WTC11 (cell line): ENCODE results near the gene RAB26. TPM values are rescaled to one million over a fixed set of nuclear protein-coding genes. Genes with fewer than 3 reads are reported as not detected.
A peak's percentile ranks its signal among the peaks of the same experiment; 100 is the strongest.

Experiments used
- ATF1 ChIP-seq: sonication (generic); formaldehyde crosslinking; IDR thresholded peaks from 2 replicates; pipeline ENCODE4 v1.8.1; 2023; ENCODE audit warnings: mild to moderate bottlenecking, moderate library complexity, missing genetic modification reagents
- CREM ChIP-seq: sonication (generic); formaldehyde crosslinking; IDR thresholded peaks from 2 replicates; pipeline ENCODE4 v1.8.1; 2022; ENCODE audit warnings: mild to moderate bottlenecking, missing genetic modification reagents, moderate library complexity
- ESRRA ChIP-seq: sonication (generic); formaldehyde crosslinking; IDR thresholded peaks from 2 replicates; pipeline ENCODE4 v1.8.1; 2022; ENCODE audit warnings: mild to moderate bottlenecking, missing genetic modification reagents, borderline replicate concordance
- ETV6 ChIP-seq: sonication (generic); formaldehyde crosslinking; IDR thresholded peaks from 2 replicates; pipeline ENCODE4 v1.8.1; 2022; ENCODE audit warnings: mild to moderate bottlenecking, missing genetic modification reagents
- FOXJ3 ChIP-seq: sonication (generic); formaldehyde crosslinking; IDR thresholded peaks from 2 replicates; pipeline ENCODE4 v1.9.0; 2021; ENCODE audit warnings: missing genetic modification reagents, mild to moderate bottlenecking, borderline replicate concordance
- FOXK1 ChIP-seq: sonication (generic); formaldehyde crosslinking; IDR thresholded peaks from 2 replicates; pipeline ENCODE4 v1.8.0; 2022; ENCODE audit warnings: mild to moderate bottlenecking, moderate library complexity, missing genetic modification reagents
- FOXP4 ChIP-seq: sonication (generic); formaldehyde crosslinking; IDR thresholded peaks from 2 replicates; pipeline ENCODE4 v1.8.0; 2022; ENCODE audit warnings: mild to moderate bottlenecking, missing genetic modification reagents
- GRHL2 ChIP-seq: fragments of 250-450 bp; sonication (Bioruptor Pico); IDR thresholded peaks from 2 replicates; pipeline ENCODE4 v1.8.0; 2022; ENCODE audit warnings: mild to moderate bottlenecking, moderate library complexity; ENCODE audit not compliant: insufficient replicate concordance, severe bottlenecking
- GTF2I ChIP-seq: fragments of 250-450 bp; sonication (Bioruptor Pico); conservative IDR thresholded peaks from 2 replicates; pipeline ENCODE4 v1.4.0; 2021; ENCODE audit warnings: mild to moderate bottlenecking
- HMGA2 ChIP-seq: fragments of 250-450 bp; sonication (Bioruptor Pico); IDR thresholded peaks from 2 replicates; pipeline ENCODE4 v1.4.0; 2021; ENCODE audit warnings: mild to moderate bottlenecking, moderate library complexity
- HMGXB4 ChIP-seq: sonication (generic); formaldehyde crosslinking; IDR thresholded peaks from 2 replicates; pipeline ENCODE4 v1.8.1; 2023; ENCODE audit warnings: mild to moderate bottlenecking, moderate library complexity, missing genetic modification reagents
- NR3C1 ChIP-seq: sonication (generic); formaldehyde crosslinking; conservative IDR thresholded peaks from 2 replicates; pipeline ENCODE4 v1.8.1; 2023; ENCODE audit warnings: low read depth, mild to moderate bottlenecking, missing genetic modification reagents
- PRDM15 ChIP-seq: sonication (generic); formaldehyde crosslinking; IDR thresholded peaks from 2 replicates; pipeline ENCODE4 v1.8.0; 2022; ENCODE audit warnings: missing genetic modification reagents
- SMAD3 ChIP-seq: sonication (generic); formaldehyde crosslinking; IDR thresholded peaks from 2 replicates; pipeline ENCODE4 v1.8.0; 2022; ENCODE audit warnings: missing genetic modification reagents, mild to moderate bottlenecking, borderline replicate concordance
- SOX15 ChIP-seq: fragments of 250-450 bp; sonication (Bioruptor Pico); IDR thresholded peaks from 2 replicates; pipeline ENCODE4 v1.9.0; 2021; ENCODE audit warnings: mild to moderate bottlenecking
- TEAD4 ChIP-seq: sonication (generic); formaldehyde crosslinking; IDR thresholded peaks from 2 replicates; pipeline ENCODE4 v1.8.0; 2022; ENCODE audit warnings: mild to moderate bottlenecking, missing genetic modification reagents
- ZNF138 ChIP-seq: sonication (generic); formaldehyde crosslinking; conservative IDR thresholded peaks from 2 replicates; pipeline ENCODE4 v1.8.1; 2022; ENCODE audit warnings: mild to moderate bottlenecking, moderate library complexity, missing genetic modification reagents
- ZNF281 ChIP-seq: sonication (generic); formaldehyde crosslinking; IDR thresholded peaks from 2 replicates; pipeline ENCODE4 v1.8.0; 2023; ENCODE audit warnings: mild to moderate bottlenecking, missing genetic modification reagents
- ZNF416 ChIP-seq: fragments of 250-450 bp; sonication (Bioruptor Pico); IDR thresholded peaks from 2 replicates; pipeline ENCODE4 v1.9.0; 2021; ENCODE audit warnings: mild to moderate bottlenecking, inconsistent platforms
- ZNF532 ChIP-seq: fragments of 250-450 bp; sonication (Bioruptor Pico); IDR thresholded peaks from 2 replicates; pipeline ENCODE4 v1.9.0; 2021; ENCODE audit warnings: mild to moderate bottlenecking, borderline replicate concordance
- total RNA-seq: library from RNA; stranded (reverse); gene quantifications from 3 replicates; pipeline ENCODE4 v1.2.3, GENCODE V29; 2021
- TF ChIP-seq, protein P1 (sequence below): sonication (generic); formaldehyde crosslinking; IDR thresholded peaks from 2 replicates; pipeline ENCODE4 v1.8.0; 2022; ENCODE audit warnings: mild to moderate bottlenecking, missing genetic modification reagents

Gene RAB26
- total RNA-seq, 1 experiment from 2014 or later: 7.3 TPM

DNA sequence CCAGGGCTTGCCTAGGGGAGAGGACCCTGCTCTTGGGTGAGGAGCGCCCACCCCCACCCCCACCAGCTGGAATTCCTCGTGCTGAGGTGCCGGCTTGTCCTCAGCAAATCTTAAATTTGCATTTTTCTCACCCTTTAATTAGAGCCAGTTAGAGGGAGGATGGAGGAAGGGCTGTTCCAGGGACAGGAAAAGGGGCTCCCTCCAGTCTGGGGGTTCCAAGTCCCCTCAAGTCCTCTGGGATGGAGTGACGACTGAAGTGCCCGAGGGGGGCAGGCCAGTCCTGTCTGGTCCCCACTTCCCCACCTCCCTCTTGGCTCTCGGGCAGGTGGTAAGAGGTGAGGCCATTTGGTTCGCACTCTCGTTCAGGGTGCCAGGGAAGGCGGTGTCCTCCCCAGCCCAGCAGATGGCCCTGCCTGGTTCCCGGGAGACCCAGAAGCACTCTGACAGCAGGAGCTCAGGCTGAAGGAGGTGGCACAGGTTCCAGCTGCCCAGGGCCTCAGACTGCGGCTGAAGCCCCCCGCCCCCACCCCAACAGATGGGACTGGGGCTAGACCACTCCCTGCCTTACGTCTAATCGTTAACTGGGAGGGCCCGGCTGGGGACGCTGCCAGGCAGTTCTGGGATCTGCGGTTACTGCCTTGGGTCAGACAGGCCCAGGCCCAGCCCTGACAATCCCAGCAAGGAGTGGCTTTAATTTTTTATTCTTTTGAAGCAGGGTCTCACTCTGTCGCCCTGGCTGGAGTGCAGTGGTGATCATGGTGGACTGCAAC lies 2.2 kb downstream of the RAB26 start (continued):
- TF ChIP-seq ZNF281 (CRISPR knock-in tag) (no peak), FOXP4 (CRISPR knock-in tag) (no peak; the same call in 1 of the 2 replicates), ESRRA (CRISPR knock-in tag) (peak; percentile 35; the same call in 1 of the 2 replicates), ZNF532 (CRISPR knock-in tag) (no peak; the same call in 1 of the 2 replicates), ETV6 (CRISPR knock-in tag) (peak; percentile 54), TEAD4 (CRISPR knock-in tag) (no peak; the same call in 1 of the 2 replicates), FOXK1 (CRISPR knock-in tag) (peak; percentile 49; the same call in 1 of the 2 replicates), ZNF138 (CRISPR knock-in tag) (peak; percentile 74), GTF2I (CRISPR knock-in tag) (no peak), PRDM15 (CRISPR knock-in tag) (no peak), HMGXB4 (no peak; the same call in 1 of the 2 replicates), ZNF416 (CRISPR knock-in tag) (peak; percentile 96), SMAD3 (0 out of 2 replicates have a peak, but pooled peaks have one; percentile 23), GRHL2 (CRISPR knock-in tag) (no peak), FOXJ3 (CRISPR knock-in tag) (no peak), ATF1 (CRISPR knock-in tag) (no peak), NR3C1 (CRISPR knock-in tag) (peak; percentile 80; the same call in 1 of the 2 replicates), CREM (CRISPR knock-in tag) (peak; percentile 39; the same call in 1 of the 2 replicates), SOX15 (CRISPR knock-in tag) (no peak), HMGA2 (CRISPR knock-in tag) (no peak)
- TF ChIP-seq, protein P1, sequence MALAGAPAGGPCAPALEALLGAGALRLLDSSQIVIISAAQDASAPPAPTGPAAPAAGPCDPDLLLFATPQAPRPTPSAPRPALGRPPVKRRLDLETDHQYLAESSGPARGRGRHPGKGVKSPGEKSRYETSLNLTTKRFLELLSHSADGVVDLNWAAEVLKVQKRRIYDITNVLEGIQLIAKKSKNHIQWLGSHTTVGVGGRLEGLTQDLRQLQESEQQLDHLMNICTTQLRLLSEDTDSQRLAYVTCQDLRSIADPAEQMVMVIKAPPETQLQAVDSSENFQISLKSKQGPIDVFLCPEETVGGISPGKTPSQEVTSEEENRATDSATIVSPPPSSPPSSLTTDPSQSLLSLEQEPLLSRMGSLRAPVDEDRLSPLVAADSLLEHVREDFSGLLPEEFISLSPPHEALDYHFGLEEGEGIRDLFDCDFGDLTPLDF (CRISPR knock-in tag): no peak; the same call in 1 of the 2 replicates
